SJSA1 (cell line): Measurements from ENCODE around the gene CPNE5. TPM values are rescaled to one million over a fixed set of nuclear protein-coding genes. Genes with fewer than 3 reads are reported as not detected.
A peak's percentile ranks its signal among the peaks of the same experiment; 100 is the strongest.

Experiments used
- DNase-seq, 2 experiments: peaks; one replicate each; pipeline ENCODE4 v3.0.0-alpha.2; 2015 to 2020; ENCODE audit warnings: low spot score in 2 of 2, low read depth in 1 of 2
- H3K27ac ChIP-seq: fragments of 250-450 bp; sonication (Bioruptor Pico); 2 replicates; pipeline ENCODE4 v1.5.1; 2020; ENCODE audit warnings: mild to moderate bottlenecking, moderate library complexity
- H3K27me3 ChIP-seq: fragments of 250-450 bp; sonication (Bioruptor Pico); replicated peaks from 2 replicates; pipeline ENCODE4 v1.5.1; 2020; ENCODE audit warnings: mild to moderate bottlenecking, moderate library complexity
- H3K36me3 ChIP-seq: fragments of 250-450 bp; sonication (Bioruptor Pico); 2 replicates; pipeline ENCODE4 v1.5.1; 2020; ENCODE audit warnings: mild to moderate bottlenecking
- H3K4me1 ChIP-seq: fragments of 250-450 bp; sonication (Bioruptor Pico); replicated peaks from 2 replicates; pipeline ENCODE4 v1.6.1; 2021; ENCODE audit warnings: mild to moderate bottlenecking
- H3K4me3 ChIP-seq: fragments of 250-450 bp; sonication (Bioruptor Pico); 2 replicates; pipeline ENCODE4 v1.5.1; 2020; ENCODE audit warnings: mild to moderate bottlenecking
- H3K9me3 ChIP-seq: fragments of 250-450 bp; sonication (Bioruptor Pico); replicated peaks from 2 replicates; pipeline ENCODE4 v1.5.1; 2020; ENCODE audit warnings: mild to moderate bottlenecking
- total RNA-seq: library from RNA; depleted of rRNA; stranded (reverse); fragments of >200 nt; shearing (Covaris generic); gene quantifications from 2 replicates; pipeline ENCODE4 v1.2.3, GENCODE V29; 2014

The CPNE5 gene
- total RNA-seq, 1 experiment from 2014 or later: 0.08 TPM

GRCh38 chr6:36746251-36746650 lies 93.0 kb downstream of the CPNE5 start:
- H3K4me3 ChIP-seq: no peak overlapping the region
- H3K9me3 ChIP-seq: peaks cover 5% of the 10 kb centered on the region
- no peaks in the 10 kb centered on the region for H3K4me1 ChIP-seq
- DNase-seq: no peak
- no peaks in the 10 kb centered on the region for H3K27me3 ChIP-seq
- no peak overlapping the region for H3K27ac ChIP-seq
- H3K36me3 ChIP-seq: no peaks in the 10 kb centered on the region

GRCh38 chr6:36745836-36746235 lies 93.4 kb downstream of the CPNE5 start:
- Histone ChIP-seq H3K4me3 (no peak overlapping the region), H3K27me3 (no peaks in the 10 kb centered on the region)

GRCh38 chr6:36745283-36745682 lies 94.0 kb downstream of the CPNE5 start:
- Histone ChIP-seq H3K27ac (no peak overlapping the region), H3K9me3 (peaks cover 5% of the 10 kb centered on the region), H3K4me3 (no peak overlapping the region), H3K27me3 (no peaks in the 10 kb centered on the region), H3K4me1 (peaks cover 2% of the 10 kb centered on the region), H3K36me3 (no peaks in the 10 kb centered on the region)
- DNase-seq: no peak

More at GRCh38 chr6:36745836-36746235, 93.4 kb downstream of the CPNE5 start:
- Histone ChIP-seq H3K9me3 (peaks cover 5% of the 10 kb centered on the region), H3K27ac (no peak overlapping the region), H3K36me3 (no peaks in the 10 kb centered on the region), H3K4me1 (no peaks in the 10 kb centered on the region)
- no peak for DNase-seq

GRCh38 chr6:36744304-36744673 lies 95.0 kb downstream of the CPNE5 start:
- no peaks in the 10 kb centered on the region for H3K36me3 ChIP-seq
- H3K27ac ChIP-seq: no peak overlapping the region
- DNase-seq: no peak
- H3K4me1 ChIP-seq: peaks cover 12% of the 10 kb centered on the region
- no peaks in the 10 kb centered on the region for H3K27me3 ChIP-seq
- H3K9me3 ChIP-seq: peaks cover 5% of the 10 kb centered on the region
- no peak overlapping the region for H3K4me3 ChIP-seq

GRCh38 chr6:36743538-36744303 lies 95.5 kb downstream of the CPNE5 start:
- Histone ChIP-seq H3K36me3 (no peaks in the 10 kb centered on the region), H3K4me1 (peaks cover 12% of the 10 kb centered on the region), H3K27ac (no peak overlapping the region), H3K4me3 (no peak overlapping the region), H3K27me3 (no peaks in the 10 kb centered on the region), H3K9me3 (peaks cover 4% of the 10 kb centered on the region)
- no peak for DNase-seq

- no peak overlapping the region for H3K27ac ChIP-seq
- H3K9me3 ChIP-seq: no peaks in the 10 kb centered on the region; the same call in 1 of the 2 replicates
- no peak overlapping the region for H3K4me3 ChIP-seq
- H3K27me3 ChIP-seq: no peaks in the 10 kb centered on the region
- peaks cover 12% of the 10 kb centered on the region for H3K4me1 ChIP-seq
- H3K36me3 ChIP-seq: no peaks in the 10 kb centered on the region
- DNase-seq: no peak
These were observed 96.2 kb downstream of the CPNE5 start for GRCh38 chr6:36743032-36743431.

- Histone ChIP-seq H3K4me3 (no peak overlapping the region), H3K4me1 (peaks cover 12% of the 10 kb centered on the region), H3K36me3 (no peaks in the 10 kb centered on the region), H3K9me3 (no peaks in the 10 kb centered on the region; the same call in 1 of the 2 replicates), H3K27me3 (no peaks in the 10 kb centered on the region), H3K27ac (no peak overlapping the region)
- no peak for DNase-seq
These were observed 97.1 kb downstream of the CPNE5 start for GRCh38 chr6:36742146-36742545.

- no peak for DNase-seq
- no peak overlapping the region for H3K27ac ChIP-seq
- no peaks in the 10 kb centered on the region for H3K36me3 ChIP-seq
- H3K9me3 ChIP-seq: no peaks in the 10 kb centered on the region
- no peak overlapping the region for H3K4me3 ChIP-seq
- H3K4me1 ChIP-seq: peaks cover 13% of the 10 kb centered on the region
- no peaks in the 10 kb centered on the region for H3K27me3 ChIP-seq
These were observed 98.4 kb downstream of the CPNE5 start for GRCh38 chr6:36740818-36741179.

GRCh38 chr6:36739947-36740817 lies 99.1 kb downstream of the CPNE5 start:
- peak in 1 of 2 experiments; percentile 16 for DNase-seq
- H3K9me3 ChIP-seq: no peaks in the 10 kb centered on the region
- no peak overlapping the region for H3K4me3 ChIP-seq
- H3K27ac ChIP-seq: no peak overlapping the region
- peaks cover 19% of the 10 kb centered on the region for H3K4me1 ChIP-seq
- no peaks in the 10 kb centered on the region for H3K27me3 ChIP-seq
- no peaks in the 10 kb centered on the region for H3K36me3 ChIP-seq

- no peak overlapping the region for H3K4me3 ChIP-seq
- no peak overlapping the region for H3K27ac ChIP-seq
- no peaks in the 10 kb centered on the region for H3K36me3 ChIP-seq
- H3K4me1 ChIP-seq: peaks cover 19% of the 10 kb centered on the region
- no peak for DNase-seq
- no peaks in the 10 kb centered on the region for H3K27me3 ChIP-seq
- no peaks in the 10 kb centered on the region for H3K9me3 ChIP-seq
These were observed 101.1 kb downstream of the CPNE5 start for GRCh38 chr6:36738108-36738507.

GRCh38 chr6:36737043-36737785 lies 102.0 kb downstream of the CPNE5 start:
- no peak overlapping the region for H3K27ac ChIP-seq
- no peak for DNase-seq
- H3K27me3 ChIP-seq: no peaks in the 10 kb centered on the region
- H3K4me1 ChIP-seq: peaks cover 19% of the 10 kb centered on the region
- H3K9me3 ChIP-seq: no peaks in the 10 kb centered on the region
- no peak overlapping the region for H3K4me3 ChIP-seq
- H3K36me3 ChIP-seq: no peaks in the 10 kb centered on the region

GRCh38 chr6:36735110-36736071 lies 103.9 kb downstream of the CPNE5 start:
- Histone ChIP-seq H3K36me3 (no peaks in the 10 kb centered on the region), H3K9me3 (no peaks in the 10 kb centered on the region), H3K4me3 (no peak overlapping the region), H3K27me3 (no peaks in the 10 kb centered on the region), H3K27ac (no peak overlapping the region), H3K4me1 (peaks cover 18% of the 10 kb centered on the region)
- no peak for DNase-seq
